HEK293T (cell line): ENCODE measurements around the gene SYPL2.

Source experiments
- CTCF ChIA-PET: fragments of 350-600 bp; formaldehyde crosslinking; extraction: SDS; loops from one replicate; lab custom pipeline; 2021; ENCODE audit warnings: antibody characterized with exemption, inconsistent platforms; lab: Yijun Ruan, JAX
- POLR2A ChIA-PET: fragments of 350-600 bp; formaldehyde crosslinking; extraction: SDS; loops from one replicate; lab custom pipeline; 2020; ENCODE audit warnings: antibody characterized with exemption, inconsistent platforms; lab: Yijun Ruan, JAX
- DNase-seq: peaks from one replicate; pipeline ENCODE4 v3.0.0; 2012; ENCODE audit warnings: mixed read lengths; ENCODE audit errors: extremely low spot score
- ARNT ChIP-seq: fragments of 450-650 bp; IDR thresholded peaks from 2 replicates; pipeline ENCODE4 v1.6.1; 2017; ENCODE audit warnings: mild to moderate bottlenecking
- BHLHE40 ChIP-seq: fragments of 450-650 bp; IDR thresholded peaks from 2 replicates; pipeline ENCODE4 v1.6.1; 2016; ENCODE audit warnings: mild to moderate bottlenecking, moderate library complexity, borderline replicate concordance
- CTBP1 ChIP-seq: fragments of 450-650 bp; IDR thresholded peaks from 2 replicates; pipeline ENCODE4 v1.6.1; 2016; ENCODE audit warnings: borderline replicate concordance
- ELF4 ChIP-seq: fragments of 450-650 bp; IDR thresholded peaks from 2 replicates; pipeline ENCODE4 v1.6.1; 2017; ENCODE audit warnings: antibody characterized with exemption
- FOXA1 ChIP-seq: fragments of 450-650 bp; IDR thresholded peaks from 2 replicates; pipeline ENCODE4 v1.6.1; 2016; ENCODE audit warnings: mild to moderate bottlenecking
- FOXK2 ChIP-seq: fragments of 450-650 bp; IDR thresholded peaks from 2 replicates; pipeline ENCODE4 v1.6.1; 2016; ENCODE audit warnings: mild to moderate bottlenecking
- FOXM1 ChIP-seq: fragments of 450-650 bp; IDR thresholded peaks from 2 replicates; pipeline ENCODE4 v1.6.1; 2017; ENCODE audit warnings: mild to moderate bottlenecking, borderline replicate concordance
- HDGF ChIP-seq: fragments of 450-650 bp; IDR thresholded peaks from 2 replicates; pipeline ENCODE4 v1.6.1; 2017; ENCODE audit warnings: antibody characterized with exemption, borderline replicate concordance
- L3MBTL2 ChIP-seq: fragments of 450-650 bp; conservative IDR thresholded peaks from 2 replicates; pipeline ENCODE4 v1.6.1; 2016; ENCODE audit warnings: mild to moderate bottlenecking
- LEF1 ChIP-seq: fragments of 450-650 bp; IDR thresholded peaks from 2 replicates; pipeline ENCODE4 v1.6.1; 2017; ENCODE audit warnings: mild to moderate bottlenecking, borderline replicate concordance
- NFRKB ChIP-seq: fragments of 450-650 bp; IDR thresholded peaks from 2 replicates; pipeline ENCODE4 v1.6.1; 2016; ENCODE audit warnings: mild to moderate bottlenecking, moderate library complexity
- SP1 ChIP-seq: fragments of 450-650 bp; IDR thresholded peaks from 2 replicates; pipeline ENCODE4 v1.6.1; 2017
- SUZ12 ChIP-seq: fragments of 450-650 bp; IDR thresholded peaks from 2 replicates; pipeline ENCODE4 v1.6.1; 2016; ENCODE audit warnings: mild to moderate bottlenecking
- TARDBP ChIP-seq: fragments of 450-650 bp; IDR thresholded peaks from 2 replicates; pipeline ENCODE4 v1.6.1; 2016
- ZNF384 ChIP-seq: fragments of 450-650 bp; IDR thresholded peaks from 2 replicates; pipeline ENCODE4 v1.6.1; 2016
- TF ChIP-seq, protein P1 (sequence below): fragments of 450-650 bp; IDR thresholded peaks from 2 replicates; pipeline ENCODE4 v1.6.1; 2016

The SYPL2 gene

DNA sequence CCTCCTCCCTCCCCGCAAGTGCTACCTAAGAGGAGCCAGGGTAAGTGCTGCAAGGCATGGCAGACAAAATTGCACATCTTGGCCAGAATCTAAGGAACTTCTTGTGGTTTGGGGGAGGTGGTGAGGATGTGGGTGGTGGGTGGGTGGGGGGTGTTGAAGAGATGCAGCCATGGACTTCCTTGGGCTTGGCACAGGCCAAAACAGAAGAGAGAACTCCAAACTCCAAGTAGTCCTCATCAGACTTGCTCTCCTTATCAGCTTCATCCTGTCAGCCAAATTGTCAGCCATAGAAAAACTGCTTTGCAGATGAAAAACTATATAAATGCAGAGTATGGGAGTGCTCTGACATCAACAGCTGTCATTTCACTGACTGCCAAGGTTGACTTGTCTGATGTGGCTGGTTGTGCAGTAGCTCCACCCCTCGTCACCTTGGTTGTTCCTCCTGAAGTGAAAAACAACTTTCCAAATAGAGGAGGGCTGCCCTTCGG lies 36.1 kb downstream of the SYPL2 start:
- ChIA-PET POLR2A (no interaction called here), CTCF (interaction anchor here (1.5 kb wide), 1 partner anchor 12 kb away, joined by 4 read pairs; no protein-coding TSS in a partner anchor)
- no peak for DNase-seq
- TF ChIP-seq SP1 (no peak), L3MBTL2 (no peak), SUZ12 (no peak), FOXM1 (no peak), BHLHE40 (no peak), ZNF384 (no peak), LEF1 (no peak), NFRKB (no peak), ARNT (no peak), FOXK2 (no peak), TARDBP (no peak), FOXA1 (no peak)
- TF ChIP-seq, protein P1, sequence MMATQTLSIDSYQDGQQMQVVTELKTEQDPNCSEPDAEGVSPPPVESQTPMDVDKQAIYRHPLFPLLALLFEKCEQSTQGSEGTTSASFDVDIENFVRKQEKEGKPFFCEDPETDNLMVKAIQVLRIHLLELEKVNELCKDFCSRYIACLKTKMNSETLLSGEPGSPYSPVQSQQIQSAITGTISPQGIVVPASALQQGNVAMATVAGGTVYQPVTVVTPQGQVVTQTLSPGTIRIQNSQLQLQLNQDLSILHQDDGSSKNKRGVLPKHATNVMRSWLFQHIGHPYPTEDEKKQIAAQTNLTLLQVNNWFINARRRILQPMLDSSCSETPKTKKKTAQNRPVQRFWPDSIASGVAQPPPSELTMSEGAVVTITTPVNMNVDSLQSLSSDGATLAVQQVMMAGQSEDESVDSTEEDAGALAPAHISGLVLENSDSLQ, result no peak

DNA sequence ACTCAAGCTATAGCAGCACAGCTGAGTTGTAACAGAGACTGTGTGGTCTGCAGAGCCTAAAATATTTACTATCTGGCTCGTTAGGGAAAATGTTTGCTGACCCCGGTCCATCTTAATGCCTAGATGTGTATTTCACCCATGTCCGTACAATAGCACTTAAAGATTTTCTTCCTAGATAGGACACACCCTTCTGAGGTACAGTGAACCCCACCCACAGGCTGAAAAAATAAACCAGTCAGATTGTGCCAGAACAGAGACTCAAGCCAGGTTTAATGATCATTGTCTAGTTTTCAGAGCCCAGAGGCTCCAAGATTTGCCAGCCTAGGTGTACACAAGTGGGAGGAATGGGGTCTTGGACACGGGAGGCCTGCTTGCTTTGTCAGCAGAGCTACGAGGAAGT lies 37.6 kb downstream of the SYPL2 start:
- no peak for DNase-seq
- no peak for TF ChIP-seq L3MBTL2
- TF ChIP-seq ZNF384, result no peak
- no peak for TF ChIP-seq HDGF
- TF ChIP-seq NFRKB, result no peak
- no peak for TF ChIP-seq SP1
- no peak for TF ChIP-seq LEF1
- no peak for TF ChIP-seq BHLHE40
- no peak for TF ChIP-seq ARNT
- TF ChIP-seq CTBP1, result no peak
- TF ChIP-seq FOXK2, result no peak
- TF ChIP-seq FOXA1, result no peak
- POLR2A ChIA-PET, result no interaction called here
- CTCF ChIA-PET, result interaction anchor here (0.6 to 2.9 kb wide), 3 partner anchors 10 to 32 kb away, joined by 3 to 13 read pairs (median 3); partner anchors contain the start of gene CYB561D1

DNA sequence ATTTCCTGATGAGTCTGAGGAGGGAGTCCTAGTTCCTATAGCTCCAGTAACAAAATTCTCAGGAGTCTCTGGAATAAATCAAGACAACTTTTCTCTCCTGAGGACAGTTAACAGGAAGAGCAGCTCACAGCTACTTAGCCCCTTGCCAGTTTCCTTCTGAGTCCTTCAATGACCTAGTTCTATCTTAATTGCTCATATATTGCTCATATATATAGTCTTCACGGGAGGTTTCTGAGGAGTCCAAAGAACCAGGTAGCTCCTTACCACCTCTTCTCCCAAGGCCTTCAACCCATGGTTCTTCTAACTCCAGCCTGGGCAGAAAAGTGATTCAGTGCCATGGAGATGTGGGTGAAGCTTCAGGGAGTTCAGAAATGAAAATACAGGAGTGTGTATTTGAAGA lies 38.6 kb downstream of the SYPL2 start:
- ChIA-PET CTCF (interaction anchor here (1.1 to 5.1 kb wide), 3 partner anchors 11 to 27 kb away, joined by 3 to 37 read pairs (median 13); partner anchors contain the start of gene CYB561D1), POLR2A (interaction anchor here (2.3 kb wide), 1 partner anchor 80 kb away, joined by 5 read pairs; no protein-coding TSS in a partner anchor)
- no peak for TF ChIP-seq FOXM1
- no peak for TF ChIP-seq LEF1
- DNase-seq, result no peak

DNA sequence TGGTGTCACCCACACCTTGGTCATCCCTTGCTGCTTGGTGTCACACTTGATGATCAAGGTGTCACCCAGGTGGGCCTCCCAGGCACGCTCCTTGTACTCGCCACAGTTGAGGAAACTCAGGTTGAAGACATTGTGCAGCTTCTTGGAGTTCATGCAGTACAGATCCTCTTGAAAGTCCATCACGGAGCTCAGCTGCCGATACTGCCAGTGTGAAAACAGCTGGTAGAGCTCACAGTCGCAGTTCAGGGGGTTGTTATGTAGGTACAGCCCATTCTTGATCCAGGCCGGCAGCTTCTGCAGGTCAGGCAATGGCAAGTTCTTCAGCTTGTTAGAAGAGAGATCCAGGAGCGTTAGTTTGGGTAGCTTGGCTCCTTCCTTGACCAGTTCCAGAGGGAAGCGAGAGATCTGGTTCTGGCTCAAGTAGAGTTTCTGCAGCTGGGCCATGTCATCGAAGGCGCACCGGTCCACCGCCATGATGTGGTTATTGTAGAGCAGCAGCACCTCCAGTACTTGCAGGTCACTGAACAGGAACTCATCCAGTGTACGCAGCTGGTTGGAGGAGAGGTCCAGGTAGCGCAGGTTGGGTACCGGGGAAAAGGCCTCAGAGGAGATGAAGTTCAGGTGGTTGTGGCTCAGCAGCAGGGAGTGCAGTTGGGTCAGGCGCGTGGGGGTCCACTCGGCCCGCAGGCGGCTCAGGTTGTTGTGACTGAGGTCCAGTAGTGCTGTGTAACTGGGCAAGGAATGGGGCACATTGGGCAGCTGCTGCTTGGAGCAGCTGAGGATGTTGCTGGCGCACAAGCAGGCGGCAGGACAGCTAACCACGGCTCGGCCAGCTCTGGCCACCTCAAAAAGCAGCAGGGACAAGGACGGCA lies 41.9 kb downstream of the SYPL2 start:
- TF ChIP-seq NFRKB (no peak), TARDBP (no peak), SUZ12 (no peak), LEF1 (no peak), FOXK2 (no peak), ARNT (no peak), BHLHE40 (no peak), FOXM1 (no peak), ZNF384 (no peak), SP1 (no peak), FOXA1 (no peak), CTBP1 (no peak), L3MBTL2 (no peak), HDGF (no peak), ELF4 (no peak)
- TF ChIP-seq, protein P1, result no peak
- DNase-seq, result no peak
- CTCF ChIA-PET, result interaction anchor here (0.5 to 5.1 kb wide), 5 partner anchors 10 to 24 kb away, joined by 3 to 37 read pairs (median 3); partner anchors contain the start of gene CYB561D1
- POLR2A ChIA-PET, result interaction anchor here (0.7 to 1.0 kb wide), 2 partner anchors 11 to 14 kb away, joined by 3 to 5 read pairs; partner anchors contain the start of gene CYB561D1

DNA sequence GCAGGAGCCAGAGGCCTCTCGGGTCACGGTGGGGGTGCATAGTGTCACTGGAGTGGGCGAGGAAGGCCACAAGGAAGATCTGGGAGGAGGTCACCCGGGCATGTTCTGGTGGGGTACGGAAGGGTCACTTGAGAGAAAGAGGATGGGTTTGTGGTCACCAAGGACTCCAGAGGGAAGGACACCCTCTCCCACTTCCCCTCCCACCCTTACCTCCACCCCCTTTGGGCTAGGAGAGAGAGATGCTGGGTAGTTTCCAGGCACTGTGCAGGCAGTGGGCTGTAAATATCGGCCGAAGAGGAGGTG lies 42.5 kb downstream of the SYPL2 start:
- CTCF ChIA-PET, result interaction anchor here (1.1 to 5.1 kb wide), 3 partner anchors 11 to 24 kb away, joined by 3 to 37 read pairs (median 7); no protein-coding TSS in a partner anchor
- POLR2A ChIA-PET, result no interaction called here
- TF ChIP-seq L3MBTL2, result no peak
- no peak for TF ChIP-seq TARDBP
- TF ChIP-seq, protein P1, result no peak
- TF ChIP-seq ZNF384, result no peak
- no peak for TF ChIP-seq NFRKB
- TF ChIP-seq FOXK2, result no peak
- TF ChIP-seq CTBP1, result no peak
- no peak for TF ChIP-seq ELF4
- no peak for TF ChIP-seq FOXA1
- no peak for TF ChIP-seq FOXM1
- no peak for TF ChIP-seq BHLHE40
- TF ChIP-seq LEF1, result no peak
- no peak for TF ChIP-seq SP1
- TF ChIP-seq ARNT, result no peak
- TF ChIP-seq HDGF, result no peak
- TF ChIP-seq SUZ12, result no peak
- DNase-seq, result no peak
